ENCODE results near the gene PACRG. TPM values are rescaled to one million over a fixed set of nuclear protein-coding genes. Genes with fewer than 3 reads are reported as not detected.

PACRG gene
- total RNA-seq, 2 experiments from 2014 or later = not detected

GRCh38 chr6:163333038-163333437 is 605.3 kb downstream of the PACRG start:
- ChIA-PET POLR2A (no interaction called here), CTCF (no interaction called here)
- H3K9me3 Mint-ChIP-seq (ENCODE audit: low read depth) = no peaks in the 10 kb centered on the region
- no peak for ATAC-seq
- no peak overlapping the region for H3K27ac Mint-ChIP-seq
- no peak for DNase-seq
- intact Hi-C loops (cut with DNase I, micrococcal nuclease) = no loop called here
- H3K27me3 Mint-ChIP-seq = peaks cover 15% of the 10 kb centered on the region
- H3K36me3 Mint-ChIP-seq (ENCODE audit: low read depth) = no peaks in the 10 kb centered on the region
- no peak overlapping the region for H3K4me3 Mint-ChIP-seq
- no peaks in the 10 kb centered on the region for H3K4me1 Mint-ChIP-seq

GRCh38 chr6:163333701-163334663 is 606.2 kb downstream of the PACRG start:
- ATAC-seq = no peak
- ChIA-PET CTCF (interaction anchor here (0.9 kb wide), 1 partner anchor 123 kb away, joined by 3 read pairs; no protein-coding TSS in a partner anchor), POLR2A (no interaction called here)
- Mint-ChIP-seq H3K4me1 (no peaks in the 10 kb centered on the region), H3K9me3 (ENCODE audit: low read depth) (no peaks in the 10 kb centered on the region), H3K36me3 (ENCODE audit: low read depth) (no peaks in the 10 kb centered on the region), H3K27me3 (peaks cover 15% of the 10 kb centered on the region), H3K27ac (no peak overlapping the region), H3K4me3 (no peak overlapping the region)
- DNase-seq = no peak
- intact Hi-C loops (cut with DNase I, micrococcal nuclease) = no loop called here

GRCh38 chr6:163335056-163335455 is 607.3 kb downstream of the PACRG start:
- CTCF ChIA-PET = interaction anchor here (0.9 kb wide), 1 partner anchor 124 kb away, joined by 3 read pairs; no protein-coding TSS in a partner anchor
- Mint-ChIP-seq H3K27me3 (peaks cover 15% of the 10 kb centered on the region), H3K4me3 (no peak overlapping the region), H3K4me1 (no peaks in the 10 kb centered on the region), H3K27ac (no peak overlapping the region), H3K36me3 (ENCODE audit: low read depth) (no peaks in the 10 kb centered on the region), H3K9me3 (ENCODE audit: low read depth) (no peaks in the 10 kb centered on the region)
- intact Hi-C loops (cut with DNase I, micrococcal nuclease) = no loop called here
- no peak for DNase-seq
- POLR2A ChIA-PET = no interaction called here
- no peak for ATAC-seq

- no peak for ATAC-seq
- intact Hi-C loops (cut with DNase I, micrococcal nuclease) = no loop called here
- Mint-ChIP-seq H3K36me3 (ENCODE audit: low read depth) (no peaks in the 10 kb centered on the region), H3K9me3 (ENCODE audit: low read depth) (no peaks in the 10 kb centered on the region), H3K4me3 (no peak overlapping the region), H3K27ac (no peak overlapping the region), H3K4me1 (no peaks in the 10 kb centered on the region), H3K27me3 (peaks cover 15% of the 10 kb centered on the region)
- no peak for DNase-seq
- ChIA-PET POLR2A (no interaction called here), CTCF (no interaction called here)
Observed at GRCh38 chr6:163335671-163336545, 608.1 kb downstream of the PACRG start.

GRCh38 chr6:163336961-163337360 is 609.2 kb downstream of the PACRG start:
- Mint-ChIP-seq H3K4me1 (no peaks in the 10 kb centered on the region), H3K27me3 (peaks cover 13% of the 10 kb centered on the region), H3K4me3 (no peak overlapping the region), H3K36me3 (ENCODE audit: low read depth) (no peaks in the 10 kb centered on the region), H3K9me3 (ENCODE audit: low read depth) (no peaks in the 10 kb centered on the region), H3K27ac (no peak overlapping the region)
- no peak for DNase-seq
- intact Hi-C loops (cut with DNase I, micrococcal nuclease) = no loop called here
- CTCF ChIA-PET = no interaction called here
- POLR2A ChIA-PET = no interaction called here
- no peak for ATAC-seq

GRCh38 chr6:163337958-163338357 is 610.2 kb downstream of the PACRG start:
- no peaks in the 10 kb centered on the region for H3K9me3 Mint-ChIP-seq (ENCODE audit: low read depth)
- H3K27me3 Mint-ChIP-seq = peaks cover 9% of the 10 kb centered on the region
- intact Hi-C loops (cut with DNase I, micrococcal nuclease) = no loop called here
- H3K27ac Mint-ChIP-seq = no peak overlapping the region
- H3K4me1 Mint-ChIP-seq = no peaks in the 10 kb centered on the region
- ATAC-seq (no peak), DNase-seq (no peak)
- ChIA-PET POLR2A (no interaction called here), CTCF (no interaction called here)
- H3K36me3 Mint-ChIP-seq (ENCODE audit: low read depth) = no peaks in the 10 kb centered on the region
- no peak overlapping the region for H3K4me3 Mint-ChIP-seq

- no peak overlapping the region for H3K27ac Mint-ChIP-seq
- ChIA-PET CTCF (no interaction called here), POLR2A (no interaction called here)
- DNase-seq (no peak), ATAC-seq (no peak)
- no peak overlapping the region for H3K4me3 Mint-ChIP-seq
- peaks cover 9% of the 10 kb centered on the region for H3K27me3 Mint-ChIP-seq
- H3K36me3 Mint-ChIP-seq (ENCODE audit: low read depth) = no peaks in the 10 kb centered on the region
- no peaks in the 10 kb centered on the region for H3K9me3 Mint-ChIP-seq (ENCODE audit: low read depth)
- intact Hi-C loops (cut with DNase I, micrococcal nuclease) = no loop called here
- no peaks in the 10 kb centered on the region for H3K4me1 Mint-ChIP-seq
Observed at GRCh38 chr6:163338671-163339405, 611.1 kb downstream of the PACRG start.

- ATAC-seq (no peak), DNase-seq (no peak)
- intact Hi-C loops (cut with DNase I, micrococcal nuclease) = no loop called here
- no peak overlapping the region for H3K27ac Mint-ChIP-seq
- peaks cover 9% of the 10 kb centered on the region for H3K27me3 Mint-ChIP-seq
- no peaks in the 10 kb centered on the region for H3K4me1 Mint-ChIP-seq
- ChIA-PET POLR2A (no interaction called here), CTCF (no interaction called here)
- no peaks in the 10 kb centered on the region for H3K9me3 Mint-ChIP-seq (ENCODE audit: low read depth)
- H3K4me3 Mint-ChIP-seq = no peak overlapping the region
- no peaks in the 10 kb centered on the region for H3K36me3 Mint-ChIP-seq (ENCODE audit: low read depth)
Observed at GRCh38 chr6:163339466-163339865, 611.7 kb downstream of the PACRG start.

- ChIA-PET POLR2A (no interaction called here), CTCF (no interaction called here)
- Mint-ChIP-seq H3K4me1 (no peaks in the 10 kb centered on the region), H3K9me3 (ENCODE audit: low read depth) (no peaks in the 10 kb centered on the region), H3K4me3 (no peak overlapping the region), H3K27me3 (peaks cover 9% of the 10 kb centered on the region), H3K27ac (no peak overlapping the region), H3K36me3 (ENCODE audit: low read depth) (no peaks in the 10 kb centered on the region)
- intact Hi-C loops (cut with DNase I, micrococcal nuclease) = no loop called here
- DNase-seq = no peak
- ATAC-seq = no peak
Observed at GRCh38 chr6:163340201-163340887, 612.6 kb downstream of the PACRG start.

- H3K4me1 Mint-ChIP-seq = no peaks in the 10 kb centered on the region
- H3K27me3 Mint-ChIP-seq = peaks cover 3% of the 10 kb centered on the region
- no peaks in the 10 kb centered on the region for H3K9me3 Mint-ChIP-seq (ENCODE audit: low read depth)
- no peak overlapping the region for H3K4me3 Mint-ChIP-seq
- no peak for ATAC-seq
- intact Hi-C loops (cut with DNase I, micrococcal nuclease) = no loop called here
- DNase-seq = no peak
- ChIA-PET CTCF (no interaction called here), POLR2A (no interaction called here)
- no peak overlapping the region for H3K27ac Mint-ChIP-seq
- no peaks in the 10 kb centered on the region for H3K36me3 Mint-ChIP-seq (ENCODE audit: low read depth)
Observed at GRCh38 chr6:163341224-163342061, 613.7 kb downstream of the PACRG start.
